Glomerular visceral epithelial cell (primary cell): Measurements from ENCODE around the gene CEP164.

ENCODE experiments used
- DNase-seq: peaks from one replicate; pipeline ENCODE4 v3.0.0-alpha.2; 2016; ENCODE audit errors: extremely low spot score

Gene CEP164

DNA sequence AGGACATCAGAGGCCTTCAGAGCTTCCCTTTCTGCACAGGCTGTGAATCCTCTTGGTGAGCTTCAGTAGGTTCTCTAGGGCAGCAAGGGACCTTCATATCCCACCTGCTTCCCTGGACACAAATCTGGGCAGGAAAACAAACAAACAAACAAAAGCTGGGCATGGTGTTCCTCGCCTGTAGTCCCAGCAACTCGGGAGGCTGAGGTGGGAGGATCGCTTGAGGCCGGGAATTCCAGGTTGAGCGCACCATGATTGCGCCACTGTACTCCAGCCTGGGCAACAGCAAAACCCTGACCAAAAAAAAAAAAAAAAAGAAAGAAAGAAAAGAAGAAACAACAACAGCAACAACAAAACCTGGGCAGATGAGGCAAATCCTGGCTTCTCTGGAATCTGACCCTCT is 92.9 kb downstream of the CEP164 start:
- no peak for DNase-seq

DNA sequence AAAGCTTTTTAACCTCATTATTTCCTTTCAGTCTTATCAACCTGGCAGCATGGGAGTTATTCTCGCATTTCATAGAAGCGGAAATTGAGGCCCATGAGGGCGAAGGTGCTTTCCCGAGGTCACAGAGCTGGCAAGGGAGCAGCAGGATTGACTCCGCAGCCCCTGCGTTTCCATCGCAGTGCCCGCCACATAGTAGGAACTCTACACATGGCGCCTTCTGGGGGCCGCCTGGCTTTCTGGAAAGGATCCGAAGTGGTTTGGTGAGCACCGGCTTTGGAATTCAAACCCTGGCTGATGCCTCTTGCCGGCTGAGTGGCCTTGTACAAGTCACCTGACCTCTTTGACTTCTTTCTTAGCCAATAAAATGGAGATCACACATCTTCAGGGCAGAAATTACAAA is 93.4 kb downstream of the CEP164 start:
- no peak for DNase-seq

DNA sequence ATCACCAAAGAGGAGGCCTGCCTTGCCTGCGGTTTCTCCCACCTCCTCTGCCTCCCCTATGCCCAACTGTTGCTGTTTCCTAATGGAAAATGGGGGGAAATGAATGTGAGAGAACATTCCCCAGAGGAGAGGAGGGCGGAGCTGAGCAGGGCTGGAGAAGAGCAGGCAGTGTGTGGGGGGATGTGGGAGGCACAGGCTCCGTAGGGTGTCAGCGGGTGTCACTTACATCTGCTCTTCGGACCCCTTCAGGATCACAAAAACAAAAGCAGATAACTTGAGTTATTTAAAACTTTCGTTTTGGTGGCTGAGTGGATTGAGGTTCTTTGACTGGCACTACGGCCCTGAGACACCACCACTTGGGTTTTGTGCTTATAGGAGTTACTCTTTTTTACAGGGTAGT is 93.8 kb downstream of the CEP164 start:
- no peak for DNase-seq

DNA sequence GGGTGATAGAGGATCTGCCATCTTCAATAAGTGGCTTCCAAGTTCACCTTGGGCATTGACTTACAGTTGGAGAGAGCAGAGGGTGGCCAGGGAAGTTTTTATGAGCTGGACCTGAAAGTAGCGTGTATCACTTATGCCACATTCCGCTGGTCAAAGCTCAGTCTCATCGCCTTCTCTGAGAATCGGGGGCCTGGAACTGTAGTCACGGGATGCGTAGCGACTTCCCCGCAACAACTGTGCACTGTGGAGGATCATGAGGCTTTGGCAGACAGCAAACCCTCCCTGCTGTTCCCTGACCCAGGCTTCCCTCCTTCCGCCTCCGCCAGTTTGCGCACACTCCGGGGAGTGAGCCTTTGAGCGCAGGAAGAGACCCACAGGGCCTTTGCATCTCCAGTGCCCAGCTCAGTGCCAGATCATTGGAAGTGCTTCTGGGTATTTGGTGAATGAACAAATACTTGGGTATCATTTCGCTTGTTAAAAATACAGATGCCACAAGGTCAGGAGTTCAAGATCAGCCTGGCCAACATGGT is 95.5 kb downstream of the CEP164 start:
- no peak for DNase-seq

DNA sequence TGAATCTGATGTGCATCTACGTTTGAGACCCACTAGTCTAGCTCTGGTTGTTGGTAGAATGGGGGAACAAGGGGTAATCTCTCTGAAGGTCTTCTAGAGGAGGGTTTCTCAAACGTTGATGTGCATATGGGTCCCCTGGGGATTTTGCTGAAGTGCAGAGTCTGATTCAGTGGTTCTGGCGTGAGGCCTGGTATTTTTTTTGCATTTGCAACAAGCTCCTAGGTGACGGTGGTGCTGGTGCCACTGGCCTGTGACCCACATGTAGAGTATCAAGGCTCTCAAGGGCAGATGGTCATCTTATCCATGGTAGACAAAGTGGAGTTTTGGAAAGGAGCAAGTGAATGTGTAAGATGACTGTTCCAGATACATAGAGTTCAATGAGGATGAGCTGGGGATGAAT is 97.1 kb downstream of the CEP164 start:
- DNase-seq, result no peak

DNA sequence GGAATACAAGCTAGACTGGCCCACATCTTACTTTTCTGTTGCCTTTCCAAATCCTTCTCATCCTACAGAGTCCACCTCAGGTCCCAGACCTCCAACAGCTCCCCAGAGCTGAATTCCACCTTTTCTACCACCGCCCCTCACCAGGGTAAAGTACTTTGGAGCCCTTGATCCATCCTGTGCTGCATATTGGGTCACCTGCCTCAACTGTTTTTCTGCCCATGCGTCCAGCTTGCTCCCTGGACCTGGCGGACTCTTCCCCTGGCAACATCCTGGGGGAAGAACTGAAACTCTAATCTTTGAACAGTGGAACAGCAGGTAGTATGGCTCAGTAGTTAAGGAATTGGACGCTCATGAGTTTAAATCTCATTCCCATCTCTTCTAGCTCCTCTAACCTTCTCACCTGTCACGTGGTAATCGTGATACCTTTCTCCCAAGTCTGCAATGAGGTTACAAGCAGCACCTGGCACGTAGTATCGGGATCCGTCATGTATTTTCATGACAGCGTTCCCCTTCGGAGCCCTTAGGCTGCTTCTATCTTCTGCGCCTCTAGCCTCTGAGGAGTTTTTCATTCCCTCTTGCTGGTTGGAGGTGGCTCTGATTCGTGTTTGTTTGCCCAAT is 98.1 kb downstream of the CEP164 start:
- DNase-seq, result no peak

DNA sequence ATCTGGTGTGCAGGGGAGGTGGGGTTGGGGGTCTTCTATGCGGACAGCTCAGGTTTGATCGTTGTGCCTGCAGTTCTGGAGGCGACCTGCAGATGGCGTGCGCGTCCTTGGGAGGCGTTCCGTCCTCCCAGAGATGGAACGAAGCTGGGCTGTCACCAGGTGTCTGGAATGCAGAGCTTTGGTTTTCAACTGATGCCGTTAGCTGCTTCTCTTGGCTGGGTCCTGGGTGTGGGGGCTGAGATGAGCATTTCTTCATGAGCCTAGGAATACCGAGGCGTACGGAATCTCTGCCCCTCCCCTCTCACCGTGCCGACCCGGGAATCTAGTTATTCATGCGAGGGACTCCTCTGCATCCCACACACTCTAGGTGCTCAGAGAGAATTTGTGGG is 98.6 kb downstream of the CEP164 start:
- peak; percentile 57 for DNase-seq

DNA sequence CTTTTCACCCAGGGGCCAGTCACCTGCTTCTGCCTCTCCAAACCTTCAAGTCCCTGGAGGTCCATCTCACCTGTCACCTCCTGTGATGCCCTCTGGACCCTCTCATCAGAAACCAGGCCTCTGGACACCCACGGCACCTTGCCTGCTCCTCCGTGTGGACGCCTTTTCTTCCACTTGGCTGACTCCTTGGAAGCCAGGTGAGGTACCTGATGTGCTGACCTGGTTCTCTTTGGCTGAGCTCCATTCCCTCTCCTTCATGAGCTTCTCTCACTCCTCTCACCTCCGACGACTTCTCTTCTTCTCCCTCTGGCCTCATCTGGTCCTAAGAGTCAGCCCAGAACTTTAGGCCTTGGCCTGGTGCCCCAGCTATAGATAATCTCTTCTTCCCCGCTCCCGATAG is 99.3 kb downstream of the CEP164 start:
- DNase-seq, result no peak

DNA sequence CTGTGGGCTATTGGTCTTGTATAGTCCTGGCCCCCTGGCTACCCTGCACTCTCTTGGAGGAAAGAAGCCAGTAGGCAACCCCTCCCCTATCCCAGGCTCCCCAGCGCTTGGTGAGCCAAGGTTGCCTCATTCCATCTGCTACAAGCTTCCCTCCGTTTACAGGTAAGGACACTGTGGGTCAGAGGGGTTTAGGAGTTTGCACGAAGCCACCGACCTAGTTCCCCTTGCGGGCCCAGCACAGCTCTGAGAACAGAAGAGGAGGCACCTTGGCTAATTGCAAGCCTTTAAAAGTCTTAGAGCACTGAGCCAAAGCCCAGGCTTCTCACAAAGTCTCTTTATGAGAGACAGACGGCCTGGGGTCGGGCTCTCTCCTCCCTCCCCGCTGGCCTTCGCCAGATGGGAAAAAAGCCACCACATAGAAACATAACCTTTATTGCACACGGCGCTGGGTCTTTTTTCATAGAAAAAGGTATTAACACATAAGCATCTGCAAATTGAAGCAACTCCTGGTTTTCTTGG is 99.8 kb downstream of the CEP164 start:
- no peak for DNase-seq

DNA sequence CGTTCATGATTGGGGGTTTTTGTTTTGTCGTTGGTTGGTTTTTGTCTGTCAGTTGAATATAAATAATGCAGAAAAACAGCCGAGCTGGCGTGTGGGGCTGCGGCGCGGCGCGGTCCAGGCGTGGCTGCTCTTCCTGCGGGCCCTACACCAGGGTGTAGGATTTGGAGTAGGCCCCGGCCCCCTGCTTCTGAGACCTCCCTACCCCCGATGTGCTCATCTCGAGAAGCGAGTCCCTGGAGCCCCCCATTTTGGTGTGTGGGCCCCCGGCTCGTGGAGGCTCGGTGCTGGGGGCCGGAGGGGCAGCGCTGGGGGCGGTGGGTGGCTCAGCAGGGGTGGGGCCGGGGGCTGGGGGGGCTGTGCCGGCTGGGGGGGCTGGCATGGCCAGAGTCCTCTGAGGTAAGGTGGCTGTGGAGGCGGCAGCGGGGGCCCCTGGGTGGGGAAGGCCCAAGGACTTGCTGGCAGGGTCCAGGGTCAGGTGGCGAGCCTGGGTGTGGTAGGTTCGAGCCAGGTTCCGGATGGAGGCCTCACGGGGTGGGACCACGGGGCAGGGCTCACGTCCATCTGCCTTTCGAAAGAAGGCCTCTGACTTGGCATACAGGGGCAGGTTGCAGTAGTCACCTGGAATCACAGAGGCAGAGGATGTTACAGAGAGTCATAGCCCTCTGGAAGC is 100.7 kb downstream of the CEP164 start:
- no peak for DNase-seq

DNA sequence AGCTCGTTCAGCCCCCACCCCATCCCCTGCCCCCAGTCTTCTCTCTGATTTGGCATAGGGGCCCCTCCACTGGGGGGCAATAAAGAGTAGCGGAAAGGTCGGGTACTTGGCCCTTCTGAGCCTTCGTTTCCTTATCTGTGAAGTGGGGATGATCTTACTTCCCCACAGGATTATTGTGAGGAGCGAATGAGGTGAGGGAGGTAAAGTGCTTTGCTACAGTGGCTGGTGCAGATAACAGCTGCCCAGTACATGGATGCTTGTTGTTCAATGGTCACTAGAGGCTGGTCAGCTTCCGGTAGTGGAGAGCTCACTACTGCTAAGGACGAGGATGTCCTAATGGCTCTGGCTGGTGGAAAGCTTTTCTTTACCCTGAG is 101.2 kb downstream of the CEP164 start:
- no peak for DNase-seq

DNA sequence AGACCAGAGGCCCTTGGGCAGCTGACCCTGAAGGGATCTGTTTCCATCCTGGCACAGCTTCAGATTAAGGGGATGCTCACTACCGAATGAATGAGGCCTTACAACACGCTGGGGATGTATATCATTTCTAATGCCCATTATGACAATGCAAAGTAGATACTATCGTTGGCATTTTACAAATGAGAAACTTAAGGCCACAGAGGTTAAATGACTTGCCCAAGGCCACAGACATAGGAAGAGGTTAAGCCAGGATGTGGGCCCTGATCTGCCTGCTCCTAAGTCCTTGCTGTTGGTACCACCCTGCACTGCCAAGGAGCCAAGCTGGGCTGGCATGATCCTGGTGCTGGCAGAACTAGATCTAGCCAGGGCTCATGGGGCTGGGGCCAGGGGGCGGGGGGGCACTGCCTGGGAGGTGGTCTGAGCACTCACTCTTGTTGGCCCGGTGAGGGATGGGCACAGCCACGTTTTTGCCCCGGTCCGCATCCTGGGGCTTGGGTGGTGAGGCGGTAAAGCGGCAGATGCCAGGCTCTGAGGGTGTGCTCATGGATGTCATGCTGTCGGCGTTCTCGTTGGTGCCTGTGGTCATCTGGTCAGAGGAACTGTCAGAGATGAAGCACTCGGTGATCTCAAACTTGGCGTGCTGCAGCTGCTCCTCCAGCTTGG is 102.8 kb downstream of the CEP164 start:
- DNase-seq, result no peak

DNA sequence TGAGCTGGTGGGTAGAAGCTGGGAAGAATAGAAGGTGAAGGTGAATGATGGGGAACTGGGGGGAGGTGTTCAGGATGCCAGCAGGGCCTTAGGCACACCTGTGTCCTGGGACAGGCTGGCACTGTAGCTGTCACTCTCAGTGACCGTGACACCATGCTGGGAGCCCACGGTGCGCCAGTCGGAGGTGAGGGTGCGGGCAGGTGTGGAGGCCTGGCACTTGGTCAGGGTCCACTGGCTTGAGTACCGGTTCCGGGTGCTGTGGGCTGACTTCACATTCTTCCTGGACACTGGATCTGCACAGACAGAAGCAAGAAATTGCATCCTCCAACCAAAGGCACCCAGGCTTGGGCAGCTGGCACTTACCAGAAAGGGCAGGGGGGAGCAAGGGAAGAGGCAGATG is 103.8 kb downstream of the CEP164 start:
- no peak for DNase-seq

DNA sequence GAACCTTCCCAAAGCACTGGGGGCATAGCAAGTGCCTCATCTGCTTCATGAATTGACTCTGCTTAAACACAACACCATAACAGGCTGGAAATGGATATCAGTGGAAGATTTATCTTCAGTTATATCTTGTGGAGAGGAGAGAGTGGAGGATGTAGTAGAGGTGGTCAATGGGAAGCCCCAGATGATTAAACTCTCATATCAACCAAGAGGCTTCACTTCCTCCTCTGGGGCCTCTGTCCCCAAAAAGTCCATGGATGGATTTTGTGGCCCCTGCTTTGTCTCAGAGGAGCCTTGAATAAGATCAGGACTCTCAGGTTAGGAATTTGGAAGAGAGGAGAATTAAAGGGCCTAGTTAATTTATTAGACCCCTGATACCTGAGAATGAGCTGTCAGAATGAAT is 106.1 kb downstream of the CEP164 start:
- DNase-seq, result no peak

DNA sequence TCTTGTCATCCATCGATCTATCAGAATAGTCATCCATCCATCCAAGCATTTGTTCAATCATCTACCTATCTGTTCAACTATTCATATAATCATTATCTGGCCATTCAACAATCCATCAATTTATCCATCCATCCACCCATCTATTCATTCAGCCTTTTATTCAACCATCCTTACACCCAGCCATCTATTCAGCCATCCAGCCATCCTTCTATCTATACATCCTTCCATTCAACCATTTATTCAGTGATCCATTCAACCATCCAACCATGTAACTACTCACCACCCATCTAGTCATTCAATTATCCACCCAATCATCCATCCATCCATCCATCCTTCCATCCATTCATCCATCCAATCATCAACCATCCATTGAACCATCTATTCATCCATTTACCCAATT is 106.8 kb downstream of the CEP164 start:
- no peak for DNase-seq

DNA sequence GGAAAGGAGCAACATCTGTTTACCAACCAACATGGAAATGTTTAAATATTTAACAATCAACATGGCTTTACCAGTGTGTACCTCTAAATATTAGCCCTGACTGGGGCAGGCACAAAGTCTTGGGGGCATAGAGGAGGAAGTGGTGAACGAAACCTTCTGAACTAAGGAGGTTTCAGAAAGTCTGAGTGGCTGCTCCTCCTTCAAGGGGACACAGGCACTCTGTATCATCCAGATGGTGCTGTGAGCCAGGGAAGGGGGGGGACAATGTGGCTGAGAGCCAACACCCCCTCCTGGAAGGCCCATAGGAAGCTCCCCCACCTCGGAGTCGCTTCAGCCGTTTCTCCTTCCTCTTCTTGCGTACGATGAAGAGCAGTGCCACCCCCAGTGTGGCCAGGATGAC is 107.7 kb downstream of the CEP164 start:
- DNase-seq, result no peak

DNA sequence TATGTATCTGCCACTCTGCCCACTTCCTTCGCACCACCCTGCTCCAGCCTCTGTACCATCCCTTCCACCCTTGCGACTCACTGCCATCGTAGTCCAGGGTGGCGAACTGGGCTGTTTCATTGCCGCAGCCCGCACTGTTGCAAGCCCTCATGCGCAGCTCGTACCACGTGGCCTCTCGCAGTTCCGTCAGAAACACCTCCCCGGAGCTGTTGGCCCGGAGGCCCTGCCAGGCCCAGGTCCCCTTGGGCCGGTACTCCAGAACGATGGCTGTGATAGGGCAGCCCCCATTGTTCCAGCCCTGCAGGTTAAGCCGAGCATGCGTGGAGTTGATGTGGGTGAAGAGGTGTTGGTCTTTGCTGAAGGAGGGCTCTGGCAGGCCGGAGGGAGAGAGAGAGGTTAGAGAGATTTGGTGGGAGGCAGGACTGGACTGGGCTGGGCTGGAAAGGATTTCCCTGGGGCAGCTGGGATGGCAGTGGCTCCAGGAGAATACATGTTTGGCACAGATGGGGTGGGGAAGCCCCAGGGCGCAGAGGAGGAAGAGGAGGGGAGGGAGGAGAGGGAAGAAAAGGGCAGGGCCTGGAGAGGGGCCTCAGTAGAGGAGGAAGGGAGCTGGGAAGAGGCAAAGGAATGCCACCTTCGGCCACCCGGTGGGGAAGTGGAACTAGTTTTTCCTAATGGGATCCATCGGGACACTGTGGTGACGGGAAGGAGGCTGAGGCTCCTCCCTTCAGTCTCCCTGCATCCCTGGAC is 109.6 kb downstream of the CEP164 start:
- DNase-seq, result no peak

DNA sequence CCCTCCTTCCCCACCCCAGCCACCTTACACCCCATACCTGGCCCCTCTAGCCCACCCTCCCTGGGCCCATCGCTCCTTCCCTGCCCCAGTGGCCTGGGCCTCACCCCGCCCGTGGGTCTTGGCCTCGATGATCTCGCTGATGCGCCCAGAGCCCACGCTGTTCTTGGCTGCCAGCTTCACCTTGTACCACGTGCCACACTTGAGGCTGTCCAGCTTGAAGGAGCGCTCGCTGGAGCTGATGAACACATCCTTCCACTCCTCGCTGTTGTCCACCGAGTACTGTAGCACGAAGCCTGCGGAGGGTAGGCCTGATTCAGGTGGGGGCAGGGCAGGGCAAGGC is 110.1 kb downstream of the CEP164 start:
- no peak for DNase-seq

DNA sequence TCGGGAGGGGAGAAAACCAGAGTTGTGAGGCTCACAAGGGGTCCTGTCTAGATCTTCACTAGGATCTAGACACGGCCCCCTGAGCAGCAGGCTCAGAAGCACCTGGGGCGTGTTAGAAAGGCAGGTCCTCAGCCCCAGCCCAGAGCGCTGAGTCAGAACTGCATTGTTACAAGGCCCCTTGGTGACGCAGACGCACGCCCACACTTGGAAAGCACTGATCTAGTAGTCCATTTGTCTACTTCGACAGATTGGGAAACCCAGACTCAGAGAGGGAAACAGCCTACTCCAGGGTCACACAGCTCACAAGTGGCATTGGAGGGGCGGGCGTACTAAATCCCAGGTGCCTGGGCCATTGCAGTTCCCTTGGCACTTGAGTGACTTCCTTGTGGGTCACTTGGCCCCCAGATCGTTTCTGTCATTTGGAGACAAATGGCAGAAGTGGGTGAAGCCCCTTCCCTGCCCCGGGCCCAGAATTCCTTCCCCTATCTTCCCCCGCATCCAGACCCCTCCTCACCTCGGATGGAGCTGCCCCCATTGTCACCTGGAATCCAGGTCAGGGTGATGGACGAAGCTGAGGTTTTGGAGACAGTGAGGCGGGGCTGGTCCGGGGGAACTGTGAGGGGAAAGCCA is 110.8 kb downstream of the CEP164 start:
- DNase-seq, result no peak

DNA sequence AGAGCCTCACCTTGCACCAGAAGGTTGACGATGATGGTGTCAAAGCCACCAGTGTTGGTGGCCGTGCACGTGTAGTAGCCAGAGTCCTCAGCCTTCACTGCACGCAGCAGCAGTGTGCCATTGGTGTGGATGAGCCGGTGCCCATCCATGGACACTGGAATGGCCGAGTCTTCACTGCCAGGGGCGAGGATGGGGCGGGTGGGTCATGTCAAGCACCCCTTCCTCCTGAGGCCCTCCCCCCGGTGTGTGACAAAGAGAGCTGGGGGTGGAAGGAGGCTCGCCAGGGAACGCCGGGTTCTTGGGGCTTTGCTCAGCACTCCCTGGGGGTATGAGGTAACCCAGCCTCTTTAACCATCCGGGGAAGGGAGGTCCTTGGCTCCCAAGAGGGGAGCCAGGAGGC is 111.6 kb downstream of the CEP164 start:
- DNase-seq, result no peak

DNA sequence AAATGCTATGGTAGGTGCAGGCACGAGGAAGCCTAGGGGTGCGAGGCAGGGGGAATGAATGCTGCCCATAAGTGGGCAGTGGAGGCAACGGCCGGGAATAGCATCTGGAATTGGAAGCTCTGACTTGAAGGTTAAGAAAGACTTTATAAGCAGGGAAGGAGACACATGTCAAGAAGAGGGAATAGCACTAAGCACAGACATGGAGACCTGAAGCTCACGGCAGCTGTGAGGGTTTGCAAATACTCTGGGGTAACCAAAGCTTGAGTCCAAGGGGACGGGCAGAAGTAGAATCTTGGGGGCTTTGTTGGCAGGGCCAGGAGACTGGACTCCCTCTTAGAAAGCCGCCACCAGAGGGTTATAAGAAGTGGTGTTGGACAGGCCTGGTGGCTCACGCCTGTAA is 112.6 kb downstream of the CEP164 start:
- DNase-seq, result no peak
